Renal cortex interstitium (tissue), 11 donors: ENCODE data around the gene PKP3. TPM values are rescaled to one million over a fixed set of nuclear protein-coding genes. Genes with fewer than 3 reads are reported as not detected.
"Not testable (repeated sequence)": the region's sequence is repeated elsewhere in the genome, so short reads cannot be mapped to it uniquely, and the experiment has no call there.

ENCODE experiments used
- DNase-seq, 11 donors: peaks; one replicate each; pipeline ENCODE4 v3.0.0-alpha.2; 2013; ENCODE audit warnings: low read depth in 9 of 11, low spot score in 4 of 11; ENCODE audit errors: extremely low read depth in 1 of 11
- polyA plus RNA-seq, 3 donors: library from polyadenylated mRNA; unstranded; fragments of 120-200 nt; gene quantifications; one replicate each; pipeline ENCODE4 v1.2.1, GENCODE V29; 2013; ENCODE audit not compliant: insufficient read length in 3 of 3

PKP3 gene
- polyA plus RNA-seq, 3 donors = 3.4 to 5.1 (median 4.6) TPM

DNA sequence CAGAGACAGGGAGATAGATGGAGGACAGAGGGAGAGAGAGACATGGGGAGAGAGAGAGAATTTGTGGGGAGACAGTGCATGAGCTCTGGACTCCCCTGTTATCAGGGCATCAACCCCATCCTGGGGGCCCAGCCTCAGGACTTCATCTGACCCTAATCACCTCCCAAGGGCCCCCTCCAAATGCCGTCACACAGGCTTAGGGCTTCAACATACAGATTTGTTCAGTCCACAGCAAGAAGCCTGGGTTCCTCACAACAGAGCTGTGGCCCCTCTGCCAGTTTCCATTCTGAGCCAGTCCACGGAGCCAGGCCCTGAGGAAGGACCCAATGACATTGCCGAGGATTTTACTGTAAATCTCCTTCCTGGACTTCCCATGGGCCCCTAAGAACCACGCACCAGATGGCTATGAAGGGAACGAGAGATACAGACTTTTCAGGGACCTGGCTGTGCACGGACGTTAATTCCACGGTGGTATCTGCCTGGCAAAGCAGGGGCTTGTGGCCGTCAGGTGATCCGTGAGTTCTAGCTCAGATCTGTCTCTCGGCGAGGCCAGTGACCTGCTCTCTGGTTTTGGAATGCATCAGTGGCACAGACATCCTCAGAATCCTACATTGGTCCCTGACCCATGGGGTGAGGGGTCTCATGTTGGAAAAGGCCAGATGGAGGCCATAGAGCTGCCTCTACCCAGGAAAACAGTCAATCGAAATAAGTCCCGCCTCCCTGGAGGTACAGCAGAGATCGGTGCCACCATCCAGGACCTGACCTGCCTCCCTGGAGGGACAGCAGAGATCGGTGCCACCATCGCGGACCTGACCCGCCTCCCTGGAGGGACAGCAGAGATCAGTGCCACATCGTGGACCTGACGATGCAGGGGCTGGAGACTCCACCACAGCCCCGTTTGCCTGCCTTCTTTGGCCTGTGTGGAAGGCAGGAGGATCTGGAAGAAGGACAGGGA lies 33.4 kb upstream of the PKP3 start:
- no peak for DNase-seq

DNA sequence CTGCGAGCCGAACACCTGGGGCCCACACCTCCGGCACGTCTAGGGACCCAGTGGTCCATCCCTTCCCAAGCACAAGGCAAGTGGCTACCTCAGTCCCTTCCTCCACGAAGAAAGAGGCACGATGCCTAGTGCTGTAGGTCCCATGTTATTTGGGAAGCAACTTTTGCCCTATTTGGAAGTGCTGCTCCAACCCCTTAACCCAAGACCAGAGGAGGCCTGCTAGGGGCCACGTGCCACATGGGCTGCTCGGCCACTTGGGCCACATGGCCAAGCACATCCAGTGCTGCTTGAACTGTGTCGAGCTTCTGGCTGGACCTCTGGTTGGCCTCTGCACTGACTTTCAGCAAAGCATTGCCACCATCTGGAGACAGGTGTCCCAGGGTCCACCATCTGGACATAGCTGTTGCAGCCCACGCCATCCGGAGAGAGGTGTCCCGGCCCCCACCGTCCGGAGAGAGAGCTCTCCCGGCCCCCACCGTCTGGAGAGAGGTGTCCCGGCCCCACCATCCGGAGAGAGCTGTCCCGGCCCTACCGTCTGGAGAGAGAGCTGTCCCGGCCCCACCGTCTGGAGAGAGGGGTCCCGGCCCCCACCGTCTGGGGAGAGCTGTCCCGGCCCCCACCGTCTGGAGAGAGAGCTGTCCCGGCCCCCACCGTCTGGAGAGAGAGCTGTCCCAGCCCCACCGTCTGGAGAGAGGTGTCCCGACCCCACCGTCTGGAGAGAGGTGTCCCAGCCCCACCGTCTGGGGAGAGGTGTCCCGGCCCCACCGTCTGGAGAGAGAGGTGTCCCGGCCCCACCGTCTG lies 31.2 kb upstream of the PKP3 start:
- DNase-seq = no peak

DNA sequence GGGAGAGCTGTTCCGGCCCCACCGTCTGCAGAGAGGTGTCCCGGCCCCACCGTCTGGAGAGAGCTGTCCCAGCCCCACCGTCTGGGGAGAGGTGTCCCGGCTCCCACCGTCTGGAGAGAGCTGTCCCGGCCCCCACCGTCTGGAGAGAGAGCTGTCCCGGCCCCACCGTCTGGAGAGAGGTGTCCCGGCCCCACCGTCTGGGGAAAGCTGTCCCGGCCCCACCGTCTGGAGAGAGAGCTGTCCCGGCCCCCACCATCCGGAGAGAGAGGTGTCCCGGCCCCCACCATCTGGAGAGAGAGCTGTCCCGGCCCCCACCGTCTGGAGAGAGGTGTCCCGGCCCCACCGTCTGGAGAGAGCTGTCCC lies 30.6 kb upstream of the PKP3 start:
- DNase-seq = not testable (repeated sequence)

DNA sequence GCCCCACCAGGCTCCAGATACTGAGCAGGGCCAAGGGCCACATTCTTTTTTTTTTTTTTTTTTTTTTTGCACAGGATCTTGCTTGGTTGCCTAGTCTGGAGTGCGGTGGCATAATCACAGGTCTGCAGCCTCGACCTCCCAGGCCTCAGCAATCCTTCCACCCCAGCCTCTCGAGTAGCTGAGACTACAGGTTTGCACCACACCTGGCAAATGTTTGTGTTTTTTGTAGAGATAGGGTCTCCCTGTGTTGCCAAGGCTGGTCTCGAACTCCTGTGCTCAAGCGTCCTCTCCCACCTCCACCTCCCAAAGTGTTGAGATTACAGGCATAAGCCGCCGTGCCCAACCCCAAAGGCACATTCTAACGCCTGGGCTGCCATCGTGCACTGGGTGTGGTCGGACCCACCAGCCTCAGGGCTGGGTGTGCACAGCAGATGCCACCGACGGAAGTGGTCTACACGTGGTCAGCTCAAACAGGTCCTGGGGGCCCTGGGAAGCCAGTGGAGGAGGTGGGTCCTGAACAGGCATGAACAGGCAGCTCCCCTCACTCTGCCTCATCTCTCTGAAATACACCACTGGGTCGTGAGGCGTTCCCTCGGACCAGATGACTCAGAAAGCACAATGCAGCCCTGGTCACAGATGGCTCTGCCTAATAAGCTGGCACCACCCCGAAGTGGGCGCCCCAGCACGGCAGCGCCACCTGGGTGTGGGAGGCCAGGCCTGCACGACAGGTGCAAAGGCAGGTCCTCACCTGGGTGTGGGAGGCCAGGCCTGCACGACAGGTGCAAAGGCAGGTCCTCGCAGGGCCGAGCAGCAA lies 29.9 kb upstream of the PKP3 start:
- DNase-seq = no peak

DNA sequence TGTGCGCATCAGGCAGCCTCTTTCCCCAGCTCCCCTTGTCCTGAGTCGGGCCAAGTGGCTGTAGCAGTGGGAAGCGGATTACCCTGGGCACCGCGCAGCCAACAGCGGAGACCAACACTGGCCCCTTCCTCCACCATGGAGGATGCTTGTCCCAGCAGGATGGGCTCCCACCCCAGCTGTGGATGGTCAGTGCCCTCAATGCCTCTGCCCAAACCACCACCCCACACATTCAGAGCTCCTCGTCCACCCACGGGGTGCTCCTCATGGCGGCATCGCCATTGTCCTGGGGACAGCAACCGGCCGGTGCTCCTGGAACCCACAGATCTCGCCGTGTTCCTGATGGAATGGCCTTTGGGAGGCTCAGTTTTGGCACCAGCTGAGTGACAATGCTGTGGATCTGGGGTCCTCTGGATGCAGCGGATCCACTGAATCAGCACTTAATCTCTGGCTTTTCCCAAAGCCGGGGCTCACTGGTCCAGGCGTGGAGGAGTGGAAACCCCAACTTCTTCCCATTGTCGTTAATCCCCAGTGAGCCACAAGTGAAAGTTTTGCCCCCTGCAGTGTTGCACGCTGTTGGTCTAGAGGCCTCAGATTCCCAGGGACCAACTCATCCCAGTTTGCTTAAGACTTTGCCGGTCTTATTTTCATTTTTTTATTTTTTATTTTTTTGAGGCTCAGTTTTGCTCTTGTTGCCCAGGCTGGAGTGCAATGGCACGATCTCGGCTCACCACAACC lies 28.9 kb upstream of the PKP3 start:
- no peak for DNase-seq

DNA sequence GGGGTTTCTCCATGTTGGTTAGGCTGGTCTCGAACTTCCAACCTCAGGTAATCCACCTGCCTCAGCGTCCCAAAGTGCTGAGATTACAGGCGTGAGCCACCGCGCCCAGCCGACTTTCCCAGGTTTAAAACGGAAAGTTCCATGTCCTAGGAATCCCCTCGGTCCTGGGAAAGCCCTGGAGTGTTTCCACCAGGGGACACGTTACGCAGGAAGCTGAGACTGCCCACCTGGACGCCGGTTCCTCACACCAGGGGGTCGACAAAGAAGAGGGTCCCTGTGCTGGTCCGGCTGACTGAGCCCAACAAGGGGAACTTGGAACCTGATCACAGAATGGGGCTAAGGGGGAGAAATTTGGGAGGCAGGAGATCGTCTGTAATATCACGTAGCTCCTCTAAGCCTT lies 28.2 kb upstream of the PKP3 start:
- DNase-seq = no peak

DNA sequence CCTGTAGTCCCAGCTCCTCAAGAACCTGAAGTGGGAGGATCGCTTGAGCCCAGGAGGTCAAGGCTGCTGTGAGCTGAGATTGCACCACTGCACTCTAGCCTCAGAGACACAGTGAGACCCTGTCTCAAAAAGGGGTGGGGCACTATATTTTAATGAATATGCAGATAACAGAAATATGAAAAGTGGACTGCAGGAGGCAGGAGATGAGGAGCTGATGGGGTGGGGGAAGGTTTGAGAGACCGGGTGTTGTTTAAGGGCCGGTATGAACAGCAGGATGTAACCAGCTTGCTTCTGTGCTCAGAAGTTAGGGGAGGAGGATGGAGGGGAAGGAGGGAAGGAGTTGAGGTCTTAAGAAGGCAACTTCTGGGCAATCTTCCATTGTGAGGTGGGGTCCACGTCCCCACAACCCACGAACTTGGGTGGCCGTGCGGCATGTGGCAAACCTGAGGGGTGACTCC lies 26.0 kb upstream of the PKP3 start:
- no peak for DNase-seq

DNA sequence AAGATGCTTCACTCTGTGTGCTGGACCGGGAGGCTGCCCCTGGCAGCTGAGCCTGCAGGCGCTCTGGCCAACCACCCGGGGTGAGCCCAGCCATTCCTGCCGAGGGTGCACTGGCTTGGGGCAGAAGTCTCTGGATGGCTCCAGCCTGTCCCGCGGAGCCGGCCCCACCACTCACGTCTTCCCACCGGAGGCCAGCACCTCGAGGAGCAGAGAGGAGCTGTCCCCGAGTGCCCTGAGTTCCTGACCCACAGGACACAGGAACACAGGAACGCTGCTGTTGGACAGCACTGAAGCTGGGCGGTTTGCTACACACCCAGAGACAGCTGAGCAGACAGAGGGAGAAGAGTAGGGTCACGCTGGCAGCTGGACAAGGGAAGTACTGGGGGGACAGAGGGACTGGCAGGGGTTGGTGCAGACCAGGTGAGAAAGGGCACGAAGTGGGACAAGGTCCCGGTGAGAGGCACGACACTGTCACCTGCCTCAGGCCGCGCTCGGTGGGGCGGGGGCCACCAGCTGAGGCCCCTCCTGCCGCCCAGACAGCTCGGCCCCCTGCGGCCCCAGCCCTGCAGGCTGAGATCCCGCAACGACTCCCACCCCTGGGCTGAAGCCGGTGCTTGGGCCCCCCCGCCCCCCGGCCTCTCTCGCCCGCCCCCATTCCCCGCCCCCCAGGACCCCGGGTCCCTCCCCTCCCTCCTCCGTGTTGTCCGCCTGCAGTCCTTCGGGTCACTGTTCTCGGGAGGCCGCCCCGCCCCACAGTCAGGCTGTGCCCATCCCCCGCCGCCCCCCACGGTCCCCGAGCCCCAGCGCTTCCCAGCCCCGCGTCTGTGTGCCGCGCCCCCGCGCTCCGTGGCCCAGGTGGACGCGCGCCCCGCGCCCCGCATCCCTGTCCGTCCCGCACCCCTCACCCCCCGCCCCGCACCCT lies 25.3 kb upstream of the PKP3 start:
- DNase-seq = no peak

DNA sequence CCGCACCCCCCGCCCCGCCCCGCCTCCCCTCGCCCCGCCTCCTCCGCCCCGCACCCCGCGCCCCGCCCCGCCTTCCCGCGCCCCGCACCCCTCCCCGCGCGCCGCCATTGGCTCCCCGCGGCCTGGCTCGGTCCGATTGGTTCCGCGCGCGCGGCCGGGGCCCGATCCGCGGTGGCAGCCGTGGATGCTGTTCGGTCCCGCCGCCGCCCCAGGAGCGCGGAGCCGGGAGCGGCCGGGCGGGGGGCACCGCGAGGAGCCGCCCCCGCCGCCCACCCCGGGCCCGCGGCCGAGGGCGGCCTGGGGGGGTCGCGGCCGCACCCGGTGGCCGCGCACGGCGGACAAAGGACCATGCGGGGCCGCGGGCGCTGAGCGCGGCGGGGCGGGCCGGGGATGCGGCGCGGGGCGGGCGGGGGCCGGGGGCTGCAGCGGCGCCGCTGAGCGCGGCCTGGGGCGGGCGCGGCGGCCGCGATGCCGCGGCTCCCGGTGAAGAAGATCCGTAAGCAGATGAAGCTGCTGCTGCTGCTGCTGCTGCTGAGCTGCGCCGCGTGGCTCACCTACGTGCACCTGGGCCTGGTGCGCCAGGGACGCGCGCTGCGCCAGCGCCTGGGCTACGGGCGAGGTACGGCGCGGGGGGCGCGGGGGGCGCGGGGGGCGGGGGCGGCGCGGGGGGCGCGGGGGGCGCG lies 24.5 kb upstream of the PKP3 start, which contains the start of gene B4GALNT4:
TSS of gene B4GALNT4 (plus strand) at position 164 of the 683 bp plus-strand sequence. CDS start at position 469, 305 bp downstream.
- DNase-seq = peak in 1 of 11 donors; percentile 54

DNA sequence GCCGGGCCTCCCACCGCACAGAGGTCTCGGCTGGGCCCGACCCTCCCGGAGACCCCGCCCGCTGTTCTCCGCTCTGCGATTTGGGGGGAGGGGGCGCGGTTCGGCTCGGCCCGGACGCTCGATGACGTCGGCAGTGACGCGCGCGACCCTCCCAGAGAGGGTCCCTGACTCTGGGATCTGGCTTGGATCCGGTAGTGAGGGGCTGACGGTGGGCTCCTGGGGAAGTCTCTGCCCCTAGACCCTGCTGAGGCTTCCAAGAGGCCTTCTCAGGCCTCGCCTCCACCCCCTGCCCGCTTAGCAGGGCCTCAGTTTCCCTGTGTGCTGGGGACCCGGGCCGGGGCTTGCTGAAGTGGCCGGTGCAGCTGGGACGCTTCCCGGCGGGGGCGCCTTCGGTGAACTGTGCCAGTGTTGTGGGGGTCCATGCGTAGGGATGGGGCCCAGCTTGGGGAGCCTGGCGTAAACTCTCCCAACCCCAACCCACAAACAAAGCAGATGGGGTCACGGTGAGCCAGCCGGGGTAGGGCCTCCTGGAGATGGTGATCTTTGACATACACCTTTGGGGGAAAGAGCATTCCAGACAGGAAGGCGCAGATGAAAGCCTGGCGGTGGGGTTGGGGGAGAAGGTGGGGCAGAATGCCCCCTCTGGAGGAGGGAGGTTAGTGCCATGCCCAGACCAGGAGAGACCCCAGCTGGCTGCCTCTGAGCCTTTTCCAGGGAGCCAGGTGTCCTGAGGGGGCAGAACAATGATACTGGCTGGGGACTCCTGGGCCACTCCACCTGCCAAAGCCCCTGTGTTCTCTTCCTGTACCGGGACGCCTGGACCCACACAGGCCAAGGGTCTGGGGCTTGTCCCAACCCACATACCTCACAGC lies 23.7 kb upstream of the PKP3 start:
- no peak for DNase-seq

DNA sequence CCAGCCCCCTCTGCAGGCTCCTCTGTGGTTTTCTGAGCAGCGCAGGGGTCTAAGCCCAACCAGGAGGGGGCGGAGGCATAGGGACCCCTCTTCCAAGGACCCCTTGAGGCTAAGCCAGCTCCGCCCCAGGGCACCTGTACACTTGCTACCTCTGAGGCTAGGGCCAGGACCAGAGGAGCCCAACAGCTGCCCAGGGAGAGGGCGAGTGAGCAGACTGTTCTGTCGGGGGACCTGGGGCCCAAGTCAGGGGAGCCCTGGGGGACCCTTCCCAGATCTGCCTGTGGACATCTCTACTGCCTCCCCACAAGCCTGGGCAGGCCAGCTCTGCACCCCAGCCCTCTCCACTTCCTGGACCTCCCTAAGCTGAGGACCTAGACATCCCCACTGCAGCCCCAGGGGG lies 23.0 kb upstream of the PKP3 start:
- no peak for DNase-seq

DNA sequence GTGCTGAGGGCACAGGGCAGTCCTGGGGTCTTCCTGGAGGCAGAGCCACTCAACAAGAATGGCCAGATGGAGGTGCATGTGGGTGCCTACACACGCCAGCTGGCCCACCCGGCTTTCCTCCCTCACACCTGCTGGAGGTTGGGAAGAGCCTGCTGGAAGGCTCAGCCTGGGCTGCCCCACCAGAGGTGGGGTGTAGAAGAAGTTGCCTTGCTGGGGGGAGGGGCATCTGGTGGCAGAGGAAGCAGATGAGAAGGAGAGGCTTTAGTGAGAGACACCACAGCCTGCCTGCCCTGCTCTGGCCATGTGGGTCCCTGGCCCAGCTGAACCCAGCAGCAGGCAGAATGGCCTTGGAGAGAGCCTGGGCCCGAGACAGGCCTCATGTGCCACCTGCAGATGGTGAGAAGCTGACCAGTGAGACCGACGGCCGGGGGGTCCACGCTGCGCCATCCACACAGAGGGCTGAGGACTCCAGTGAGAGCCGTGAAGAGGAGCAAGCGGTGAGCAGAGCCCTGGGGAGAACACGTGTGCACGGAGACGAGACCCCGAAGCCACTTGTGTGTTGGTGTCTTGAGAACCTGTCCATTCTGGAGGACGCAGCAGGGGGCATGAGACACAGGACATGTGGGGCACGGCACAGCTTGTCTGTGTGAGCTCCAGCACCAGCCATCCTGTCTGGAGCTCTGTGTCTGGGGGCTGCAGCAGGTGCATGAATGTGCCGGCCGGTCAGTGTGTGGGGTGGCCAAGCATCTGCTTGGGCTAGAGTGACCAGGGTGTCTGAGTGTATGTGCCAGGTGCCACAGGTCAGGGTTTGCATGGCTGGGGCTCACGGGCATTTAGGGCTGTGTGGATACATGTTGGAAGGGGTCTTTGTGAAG lies 22.1 kb upstream of the PKP3 start:
- no peak for DNase-seq

DNA sequence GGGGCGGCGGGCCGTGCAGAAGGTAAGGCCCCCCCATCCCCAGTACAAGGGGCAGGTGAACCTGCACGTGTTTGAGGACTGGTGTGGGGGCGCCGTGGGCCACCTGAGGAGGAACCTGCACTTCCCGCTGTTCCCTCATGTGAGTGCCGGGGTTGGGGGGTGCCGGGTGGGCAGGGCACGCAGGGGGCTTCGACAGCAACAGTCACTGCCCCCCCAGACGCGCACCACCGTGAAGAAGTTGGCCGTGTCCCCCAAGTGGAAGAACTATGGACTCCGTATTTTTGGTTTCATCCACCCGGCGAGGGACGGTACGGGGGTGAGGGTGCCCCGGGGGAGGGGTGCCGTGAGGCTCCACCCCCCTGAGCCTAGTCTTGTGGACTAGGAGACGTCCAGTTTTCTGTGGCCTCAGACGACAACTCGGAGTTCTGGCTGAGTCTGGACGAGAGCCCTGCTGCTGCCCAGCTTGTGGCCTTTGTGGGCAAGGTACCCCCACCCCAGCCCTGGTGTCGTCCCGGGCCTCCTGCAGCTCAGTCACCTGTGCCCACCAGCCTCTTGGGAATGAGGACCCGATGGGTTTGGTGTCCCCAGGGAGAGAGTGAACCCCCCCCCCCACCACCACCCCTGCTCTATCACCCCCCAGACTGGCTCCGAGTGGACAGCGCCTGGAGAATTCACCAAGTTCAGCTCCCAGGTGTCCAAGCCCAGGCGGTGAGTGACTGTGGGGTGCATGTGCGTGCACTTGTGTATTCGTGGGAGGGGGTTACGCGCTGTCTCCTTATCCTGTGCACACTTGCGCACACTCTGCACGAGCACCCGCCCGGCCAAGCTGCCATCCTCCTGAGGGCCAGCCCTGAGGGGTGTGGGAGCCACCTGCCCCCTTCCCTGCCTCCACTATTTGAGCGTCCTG lies 20.9 kb upstream of the PKP3 start:
- no peak for DNase-seq
